Neural crest cell (in vitro differentiated cells): Measurements from ENCODE around the gene RRP9. TPM values are rescaled to one million over a fixed set of nuclear protein-coding genes. Genes with fewer than 3 reads are reported as not detected.

Experiments
- DNase-seq: peaks from one replicate; pipeline ENCODE4 v3.0.0; 2021; ENCODE audit warnings: low read depth, mixed read lengths, low spot score
- H3K27ac Mint-ChIP-seq: one replicate; pipeline ENCODE4 v1.8.0; 2021; ENCODE audit warnings: mild to moderate bottlenecking, mixed read lengths; ENCODE audit not compliant: unreplicated experiment
- H3K27me3 Mint-ChIP-seq: 2 replicates; pipeline ENCODE4 v1.8.0; 2021; ENCODE audit warnings: low read depth, mild to moderate bottlenecking, mixed read lengths
- H3K36me3 Mint-ChIP-seq: 2 replicates; pipeline ENCODE4 v1.8.0; 2021; ENCODE audit warnings: low read depth, mild to moderate bottlenecking, mixed read lengths
- H3K4me1 Mint-ChIP-seq: 2 replicates; pipeline ENCODE4 v1.8.0; 2021; ENCODE audit warnings: mixed read lengths
- H3K4me3 Mint-ChIP-seq: one replicate; pipeline ENCODE4 v1.8.0; 2021; ENCODE audit warnings: mild to moderate bottlenecking, mixed read lengths
- H3K9me3 Mint-ChIP-seq: 2 replicates; pipeline ENCODE4 v1.8.0; 2021; ENCODE audit warnings: mixed read lengths
- CTCF ChIP-seq: fragments of 200-600 bp; sonication (generic); conservative IDR thresholded peaks from 2 replicates; pipeline ENCODE4 v1.5.0; 2021; ENCODE audit warnings: antibody characterized with exemption, mild to moderate bottlenecking
- total RNA-seq: library from RNA; stranded (reverse); gene quantifications from 2 replicates; pipeline ENCODE4 v1.2.1, GENCODE V29; 2021

The RRP9 gene
- total RNA-seq, 1 donor from 2014 or later = 40.1 TPM

DNA sequence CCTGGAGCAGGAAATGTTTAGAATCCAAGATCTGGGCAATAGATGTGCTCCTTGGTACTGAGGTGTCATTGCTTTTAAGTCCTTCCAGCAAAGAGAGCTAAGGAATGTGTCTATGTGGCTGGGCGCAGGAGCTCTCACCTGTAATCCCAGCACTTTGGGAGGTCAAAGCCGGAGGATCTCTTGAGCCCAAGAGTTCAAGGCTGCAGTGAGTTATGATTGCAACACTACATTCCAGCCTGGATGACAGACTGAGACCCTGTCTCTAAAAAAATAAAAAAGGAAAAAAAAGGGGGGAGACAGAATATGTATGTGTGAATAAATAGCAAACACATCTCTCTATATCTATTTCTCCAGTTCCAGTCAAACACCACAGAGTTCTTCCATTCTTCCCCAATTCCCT is 9.2 kb upstream of the RRP9 start:
- no peak overlapping the region for H3K27ac Mint-ChIP-seq
- no peak for TF ChIP-seq CTCF
- H3K27me3 Mint-ChIP-seq = peaks cover 33% of the 10 kb centered on the region

DNA sequence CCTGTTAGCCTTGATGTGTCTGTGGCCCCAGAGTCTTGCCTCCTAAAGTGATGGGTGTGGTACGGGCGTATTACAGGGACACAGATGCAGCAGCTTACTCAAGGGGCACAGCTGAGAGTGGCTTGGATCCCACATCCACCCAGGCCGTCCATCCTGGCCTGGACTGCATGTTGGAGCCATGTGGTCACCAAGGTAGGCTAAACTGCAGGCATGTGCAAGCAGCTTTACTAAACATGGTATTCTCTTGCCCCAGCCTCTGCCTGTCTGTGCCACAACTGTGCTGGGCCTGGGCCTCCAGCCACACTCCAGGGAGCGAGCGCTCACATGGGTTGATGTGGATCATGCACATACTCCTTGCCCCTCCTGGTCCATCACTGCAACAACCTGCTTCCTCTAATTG is 7.4 kb upstream of the RRP9 start:
- Mint-ChIP-seq H3K9me3 (no peaks in the 10 kb centered on the region), H3K36me3 (no peaks in the 10 kb centered on the region), H3K27ac (no peak overlapping the region), H3K27me3 (peaks cover 23% of the 10 kb centered on the region), H3K4me1 (peaks cover 13% of the 10 kb centered on the region), H3K4me3 (no peak overlapping the region)
- TF ChIP-seq CTCF = no peak
- no peak for DNase-seq

More for the DNA sequence above, 9.2 kb upstream of the RRP9 start:
- no peak for DNase-seq
- H3K9me3 Mint-ChIP-seq = no peaks in the 10 kb centered on the region
- no peaks in the 10 kb centered on the region for H3K36me3 Mint-ChIP-seq
- no peak overlapping the region for H3K4me3 Mint-ChIP-seq
- peaks cover 15% of the 10 kb centered on the region for H3K4me1 Mint-ChIP-seq

- Mint-ChIP-seq H3K9me3 (no peaks in the 10 kb centered on the region), H3K4me3 (no peak overlapping the region), H3K36me3 (no peaks in the 10 kb centered on the region), H3K4me1 (peaks cover 2% of the 10 kb centered on the region), H3K27ac (no peak overlapping the region), H3K27me3 (peaks cover 14% of the 10 kb centered on the region)
- no peak for TF ChIP-seq CTCF
- no peak for DNase-seq
These were observed 6.4 kb upstream of the RRP9 start for GRCh38 chr3:51948016-51948580.

DNA sequence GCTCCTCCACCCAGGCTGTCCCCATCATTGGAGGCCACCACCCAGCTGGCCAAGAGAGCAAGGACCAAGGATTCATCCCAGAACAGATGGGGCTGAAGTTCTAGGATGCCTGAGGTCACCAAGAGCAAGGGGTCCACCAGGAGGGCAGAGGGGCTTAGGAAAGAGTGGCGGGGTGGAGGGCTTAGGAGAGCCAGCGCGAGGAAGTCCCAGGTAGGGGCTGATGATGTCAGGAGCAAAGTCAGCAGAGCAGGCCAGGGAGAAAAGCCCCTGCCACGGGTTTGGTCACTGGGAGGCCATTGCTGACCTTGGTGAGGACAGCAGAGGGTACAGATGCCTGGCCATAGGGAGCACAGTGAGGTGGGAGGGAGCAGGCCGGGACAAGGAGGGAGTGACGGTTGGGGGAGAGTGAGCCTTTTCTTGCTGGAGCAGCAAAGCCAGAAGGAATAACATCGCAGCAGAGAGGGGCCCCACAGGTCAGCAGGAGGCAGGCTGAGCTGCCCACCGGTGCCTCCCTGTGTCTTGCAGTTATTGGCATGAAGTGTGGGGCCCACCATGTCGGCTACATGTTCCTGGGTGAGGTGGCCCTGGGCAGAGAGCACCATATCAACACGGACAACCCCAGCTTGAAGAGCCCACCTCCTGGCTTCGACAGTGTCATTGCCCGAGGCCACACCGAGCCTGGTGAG is 5.7 kb upstream of the RRP9 start:
- DNase-seq = no peak
- no peak overlapping the region for H3K4me3 Mint-ChIP-seq
- no peak for TF ChIP-seq CTCF
- no peaks in the 10 kb centered on the region for H3K9me3 Mint-ChIP-seq
- peaks cover 3% of the 10 kb centered on the region for H3K4me1 Mint-ChIP-seq
- H3K27me3 Mint-ChIP-seq = peaks cover 11% of the 10 kb centered on the region
- H3K27ac Mint-ChIP-seq = no peak overlapping the region
- no peaks in the 10 kb centered on the region for H3K36me3 Mint-ChIP-seq

DNA sequence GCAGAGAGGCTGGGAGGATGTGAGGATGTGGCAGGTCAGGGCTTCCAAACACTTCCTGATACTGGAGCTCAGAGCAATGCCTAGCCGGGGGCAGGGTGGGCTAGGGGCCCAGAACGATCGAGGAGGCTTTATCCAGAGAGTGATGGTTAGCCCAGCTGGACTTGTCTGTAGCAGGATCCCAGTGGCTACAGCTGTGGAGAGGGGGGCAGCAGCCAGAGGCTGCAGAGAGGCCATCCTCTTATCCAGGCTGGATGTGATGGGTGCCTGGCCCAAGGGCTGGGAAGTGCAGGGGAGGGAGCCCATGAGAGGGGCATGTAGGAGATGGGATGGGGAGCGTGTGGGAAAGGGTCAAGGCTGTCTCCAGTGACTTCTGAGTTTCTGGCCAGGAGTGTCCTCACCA is 5.1 kb upstream of the RRP9 start:
- H3K36me3 Mint-ChIP-seq = no peaks in the 10 kb centered on the region
- H3K4me3 Mint-ChIP-seq = no peak overlapping the region
- H3K9me3 Mint-ChIP-seq = no peaks in the 10 kb centered on the region
- H3K27ac Mint-ChIP-seq = peak overlapping the region; percentile 19
- H3K27me3 Mint-ChIP-seq = peaks cover 7% of the 10 kb centered on the region
- no peak for TF ChIP-seq CTCF
- DNase-seq = no peak
- H3K4me1 Mint-ChIP-seq = peaks cover 9% of the 10 kb centered on the region
